HepG2 (cell line): ENCODE results near the gene CELF2. TPM values are rescaled to one million over a fixed set of nuclear protein-coding genes. Genes with fewer than 3 reads are reported as not detected.

Experiments
- ATAC-seq: fragments of 200-7000 bp; cut with Tn5 transposase; 3 replicates; pipeline ENCODE4 v1.9.1; 2020; ENCODE audit warnings: mild to moderate bottlenecking, moderate library complexity
- BruUV-seq: library from RNA; stranded (reverse); fragments of 400-500 nt; replicated peaks from 2 replicates; lab custom pipeline; 2021; lab: Mats Ljungman, UMichigan
- CTCF ChIA-PET: fragments of 300-600 bp; formaldehyde crosslinking; extraction: SDS; loops from one replicate; lab custom pipeline; 2021; ENCODE audit warnings: low total read pairs, inconsistent platforms, low intra/inter-chr PET ratio; lab: Yijun Ruan, JAX
- POLR2A ChIA-PET: fragments of 350-600 bp; sonication (Branson Sonifier 250); formaldehyde crosslinking; loops from one replicate; lab custom pipeline; 2020; ENCODE audit warnings: antibody characterized with exemption, inconsistent platforms; lab: Yijun Ruan, JAX
- DNase-seq: peaks from one replicate; pipeline ENCODE4 v3.0.0-alpha.2; 2015; ENCODE audit warnings: low spot score
- FAIRE-seq: peaks from 3 replicates; lab custom pipeline; 2011; peaks lifted over from hg19 to GRCh38; lab: Jason Lieb, UNC
- H2AFZ ChIP-seq: one replicate; pipeline ENCODE4 v1.6.1; 2011; ENCODE audit warnings: low read length, inconsistent platforms
- H3K27ac ChIP-seq: fragments of 300-600 bp; 3 replicates; pipeline ENCODE4 v1.8.0; 2011; ENCODE audit warnings: mixed run types, mild to moderate bottlenecking, mixed read lengths, low read length, inconsistent platforms; ENCODE audit not compliant: insufficient read depth; ENCODE audit errors: extremely low read length
- H3K27me3 ChIP-seq, 2 experiments: fragments of 200-600 bp in 1 of 2; 2 replicates in 1 of 2; 3 replicates in 1 of 2; pipeline versions ENCODE4 v1.6.0 to v1.8.0; 2011; ENCODE audit warnings: low read length in 2 of 2, mild to moderate bottlenecking in 2 of 2, moderate library complexity in 2 of 2, inconsistent platforms in 1 of 2; ENCODE audit not compliant: insufficient read depth in 2 of 2, control insufficient read depth in 1 of 2
- H3K36me3 ChIP-seq, 2 experiments: fragments of 200-600 bp in 1 of 2; replicated peaks in 1 of 2; 2 replicates in 1 of 2; 3 replicates in 1 of 2; pipeline versions ENCODE4 v1.5.1 to v1.8.0; 2011; ENCODE audit warnings: low read length in 2 of 2, inconsistent platforms in 1 of 2; ENCODE audit not compliant: insufficient read depth in 2 of 2, control insufficient read depth in 1 of 2
- H3K4me1 ChIP-seq: 2 replicates; pipeline ENCODE4 v1.5.1; 2012; ENCODE audit warnings: low read length, inconsistent platforms; ENCODE audit not compliant: insufficient read depth
- H3K4me2 ChIP-seq: 2 replicates; pipeline ENCODE4 v1.6.0; 2011; ENCODE audit warnings: low read depth, low read length, inconsistent platforms
- H3K4me3 ChIP-seq, 3 experiments: fragments of 200-600 bp in 1 of 3; sonication (generic), shearing (Covaris generic) in 1 of 3; replicated peaks in 1 of 3; 2 replicates each; pipeline ENCODE4 v1.5.1; 2011 to 2016; ENCODE audit warnings: low read length in 3 of 3, inconsistent platforms in 2 of 3, low read depth in 2 of 3, mild to moderate bottlenecking in 2 of 3, control low read depth in 1 of 3, mixed read lengths in 1 of 3; ENCODE audit not compliant: insufficient read depth in 1 of 3
- H3K79me2 ChIP-seq: one replicate; pipeline ENCODE4 v1.6.1; 2011; ENCODE audit warnings: low read length, inconsistent platforms; ENCODE audit not compliant: insufficient read depth
- H3K9ac ChIP-seq: 2 replicates; pipeline ENCODE4 v1.6.0; 2011; ENCODE audit warnings: mild to moderate bottlenecking, low read depth, low read length, inconsistent platforms; ENCODE audit not compliant: insufficient read depth
- H3K9me3 ChIP-seq: 2 replicates; pipeline ENCODE4 v1.5.1; 2012; ENCODE audit warnings: mild to moderate bottlenecking, low read length
- H4K20me1 ChIP-seq: 2 replicates; pipeline ENCODE4 v1.6.0; 2011; ENCODE audit warnings: inconsistent platforms, mild to moderate bottlenecking, low read length, moderate library complexity; ENCODE audit not compliant: insufficient read depth
- SOX5 ChIP-seq: IDR thresholded peaks from 2 replicates; pipeline ENCODE4 v1.6.1; 2016; ENCODE audit warnings: borderline replicate concordance
- ZNF17 ChIP-seq: sonication (generic); formaldehyde crosslinking; IDR thresholded peaks from 2 replicates; pipeline ENCODE4 v1.5.0; 2020; ENCODE audit warnings: mild to moderate bottlenecking, missing genetic modification reagents
- ZNF513 ChIP-seq: sonication (generic); formaldehyde crosslinking; conservative IDR thresholded peaks from 2 replicates; pipeline ENCODE4 v1.5.0; 2020; ENCODE audit warnings: missing genetic modification reagents
- WGBS: methylation state at CpG from one replicate; pipeline ENCODE4 v1.1.6; 2017; ENCODE audit warnings: low lambda C conversion rate; 5-methylcytosine and 5-hydroxymethylcytosine counted together
- in situ Hi-C: cut with HindIII; loops from 2 replicates; pipeline ENCODE4 v1.10.0; 2017; ENCODE audit warnings: low pct_unique_long_range_greater_than_20kb; ENCODE audit not compliant: extremely low pct_ligation_motif_present
- intact Hi-C: fragments of 100-400 bp; cut with micrococcal nuclease; formaldehyde crosslinking; loops from one replicate; pipeline ENCODE4 v1.10.0; 2022; ENCODE audit not compliant: unreplicated experiment
- polyA plus RNA-seq, 8 experiments: library from polyadenylated mRNA; depleted of rRNA in 3 of 8; stranded (reverse) in 7 of 8; unstranded in 1 of 8; fragments of >200 nt; fragmentation: Illumina TruSeq in 4 of 8; extraction: Trizol in 4 of 8; gene quantifications; 2 replicates each; pipeline versions ENCODE4 v1.2.1 to v1.2.3, GENCODE V29; 2011 to 2016; ENCODE audit warnings: low read depth in 4 of 8, missing spikeins in 1 of 8, mixed read lengths in 1 of 8; ENCODE audit not compliant: insufficient read depth in 1 of 8
- total RNA-seq, 5 experiments: library from RNA; depleted of rRNA; stranded (reverse); fragments of >200 nt; fragmentation: Illumina TruSeq; extraction: Trizol; gene quantifications; 2 replicates each; pipeline ENCODE4 v1.2.3, GENCODE V29; 2016; ENCODE audit warnings: low read depth in 1 of 5
- TF ChIP-seq, protein P1 (sequence below): sonication (generic); formaldehyde crosslinking; IDR thresholded peaks from 2 replicates; pipeline ENCODE4 v1.5.0; 2020; ENCODE audit warnings: missing genetic modification reagents, mild to moderate bottlenecking, borderline replicate concordance

Gene CELF2
- total and polyA plus RNA-seq, 2 of the 13 experiments (the other 11 are each of a cell fraction or from before 2014, with no cell fraction given) = not detected

- H3K27ac ChIP-seq = no peak overlapping the region
- H4K20me1 ChIP-seq = no peaks in the 10 kb centered on the region
- no peaks in the 10 kb centered on the region for H3K9me3 ChIP-seq
- POLR2A ChIA-PET = no interaction called here
- no peak overlapping the region for H2AFZ ChIP-seq
- H3K4me2 ChIP-seq = no peak overlapping the region
- WGBS = 26% methylated on average over 9 of the region's 10 CpGs
- H3K4me3 ChIP-seq = no peak overlapping the region
- CTCF ChIA-PET = no interaction called here
- FAIRE-seq (no peak), ATAC-seq (no peak), DNase-seq (no peak)
- no peaks in the 10 kb centered on the region for H3K4me1 ChIP-seq
- in situ Hi-C loops (no loop called here), intact Hi-C loops (no loop called here)
- H3K79me2 ChIP-seq = no peaks in the 10 kb centered on the region
- no peaks in the 10 kb centered on the region for H3K36me3 ChIP-seq
- BruUV-seq = no TSS peak
- peaks cover 0 to 27% of the 10 kb centered on the region in 2 experiments; a peak in 3 of 5 replicates for H3K27me3 ChIP-seq
- no peak overlapping the region for H3K9ac ChIP-seq
- TF ChIP-seq SOX5 (CRISPR knock-in tag) = no peak
- TF ChIP-seq, protein P1, sequence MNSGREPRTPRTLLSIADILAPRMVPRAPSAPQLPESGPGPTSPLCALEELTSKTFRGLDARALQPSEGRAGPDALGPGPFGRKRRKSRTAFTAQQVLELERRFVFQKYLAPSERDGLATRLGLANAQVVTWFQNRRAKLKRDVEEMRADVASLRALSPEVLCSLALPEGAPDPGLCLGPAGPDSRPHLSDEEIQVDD (CRISPR knock-in tag) = no peak
- TF ChIP-seq ZNF513 = no peak
- TF ChIP-seq ZNF17 = no peak
These were observed 145.3 kb downstream of the CELF2 start for GRCh38 chr10:11162828-11163599.
